Endothelial cell of umbilical vein (primary cell): ENCODE results near the gene GADD45GIP1. TPM values are rescaled to one million over a fixed set of nuclear protein-coding genes. Genes with fewer than 3 reads are reported as not detected.

Experiments used
- BruUV-seq: library from RNA; stranded (reverse); fragments of 400-500 nt; replicated peaks from 2 replicates; lab custom pipeline; 2021; lab: Mats Ljungman, UMichigan
- CTCF ChIA-PET: fragments of 300-600, 350-600 bp; sonication (Branson Sonifier 250); formaldehyde crosslinking; loops from one replicate; lab custom pipeline; 2021; ENCODE audit warnings: antibody characterized with exemption, inconsistent platforms; lab: Charles Lee
- POLR2A ChIA-PET: fragments of 300-600, 350-600 bp; sonication (Branson Sonifier 250); formaldehyde crosslinking; loops from one replicate; lab custom pipeline; 2021; ENCODE audit warnings: antibody characterized with exemption, inconsistent platforms; lab: Charles Lee
- DNase-seq: peaks from one replicate; pipeline ENCODE4 v3.0.0-alpha.2; 2011; ENCODE audit warnings: low read depth, low spot score
- FAIRE-seq: peaks from 2 replicates; lab custom pipeline; 2011; peaks lifted over from hg19 to GRCh38; lab: Jason Lieb, UNC
- H2AFZ ChIP-seq: 2 replicates; pipeline ENCODE4 v1.6.0; 2012; ENCODE audit warnings: low read depth, low read length, control low read depth, inconsistent platforms
- H3K27ac ChIP-seq: 2 replicates; pipeline ENCODE4 v1.5.1; 2011; ENCODE audit warnings: low read depth, mild to moderate bottlenecking, control low read depth, low read length, moderate library complexity; ENCODE audit not compliant: insufficient read depth
- H3K27me3 ChIP-seq, 2 experiments: 2 replicates each; pipeline versions ENCODE4 v1.6.0 to v1.6.1; 2011; ENCODE audit warnings: low read length in 2 of 2, mixed read lengths in 1 of 2; ENCODE audit not compliant: control insufficient read depth in 2 of 2, insufficient read depth in 2 of 2
- H3K36me3 ChIP-seq, 2 experiments: 2 replicates in 1 of 2; 3 replicates in 1 of 2; pipeline ENCODE4 v1.5.1; 2011; ENCODE audit warnings: low read length in 2 of 2, mild to moderate bottlenecking in 1 of 2, moderate library complexity in 1 of 2; ENCODE audit not compliant: control insufficient read depth in 2 of 2, insufficient read depth in 2 of 2; ENCODE audit errors: extremely low read depth in 1 of 2
- H3K4me1 ChIP-seq: 3 replicates; pipeline ENCODE4 v1.5.1; 2011; ENCODE audit warnings: mild to moderate bottlenecking, low read length; ENCODE audit not compliant: control insufficient read depth, insufficient read depth; ENCODE audit errors: extremely low read depth
- H3K4me2 ChIP-seq: 2 replicates; pipeline ENCODE4 v1.6.1; 2011; ENCODE audit warnings: low read length, control low read depth, mixed read lengths; ENCODE audit not compliant: insufficient read depth
- H3K4me3 ChIP-seq, 3 experiments: fragments of 200-600 bp in 1 of 3; sonication (generic), shearing (Covaris generic) in 1 of 3; replicated peaks in 1 of 3; 2 replicates each; pipeline ENCODE4 v1.5.1; 2011 to 2016; ENCODE audit warnings: control low read depth in 3 of 3, low read length in 3 of 3, mild to moderate bottlenecking in 2 of 3, inconsistent platforms in 1 of 3, low read depth in 1 of 3, moderate library complexity in 1 of 3; ENCODE audit not compliant: insufficient read depth in 1 of 3
- H3K79me2 ChIP-seq: 2 replicates; pipeline ENCODE4 v1.6.0; 2012; ENCODE audit warnings: low read length, inconsistent platforms; ENCODE audit not compliant: control insufficient read depth, insufficient read depth
- H3K9ac ChIP-seq: replicated peaks from 2 replicates; pipeline ENCODE3; 2011; ENCODE audit warnings: low read length, control low read depth; ENCODE audit not compliant: insufficient read depth; ENCODE audit errors: extremely low read depth
- H3K9me1 ChIP-seq: replicated peaks from 3 replicates; pipeline ENCODE4 v1.6.0; 2011; ENCODE audit warnings: mild to moderate bottlenecking, low read length; ENCODE audit not compliant: control insufficient read depth, insufficient read depth; ENCODE audit errors: extremely low read depth
- H3K9me3 ChIP-seq: replicated peaks from 2 replicates; pipeline ENCODE4 v1.5.1; 2012; ENCODE audit warnings: low read length, inconsistent platforms; ENCODE audit not compliant: control insufficient read depth, insufficient read depth
- H4K20me1 ChIP-seq: replicated peaks from 2 replicates; pipeline ENCODE3; 2011; ENCODE audit warnings: mild to moderate bottlenecking, low read length; ENCODE audit not compliant: control insufficient read depth, insufficient read depth; ENCODE audit errors: extremely low read depth
- CTCF ChIP-seq, 2 donors: IDR thresholded peaks; 1 replicate in 1 of 2; 2 replicates in 1 of 2; pipeline ENCODE4 v1.5.1; 2011; ENCODE audit warnings: low read length in 2 of 2, mild to moderate bottlenecking in 2 of 2, moderate library complexity in 2 of 2, control low read depth in 1 of 2, inconsistent platforms in 1 of 2, low read depth in 1 of 2; ENCODE audit not compliant: insufficient read depth in 1 of 2; ENCODE audit errors: extremely low read depth in 1 of 2
- EZH2 ChIP-seq: IDR thresholded peaks from 2 replicates; pipeline ENCODE4 v1.6.1; 2012; ENCODE audit warnings: borderline replicate concordance, low read depth, mild to moderate bottlenecking, moderate library complexity, low read length, inconsistent platforms; ENCODE audit not compliant: severe bottlenecking
- FOS ChIP-seq: IDR thresholded peaks from 2 replicates; pipeline ENCODE4 v1.6.1; 2011; ENCODE audit warnings: mild to moderate bottlenecking, low read length, moderate library complexity, borderline replicate concordance; ENCODE audit not compliant: insufficient read depth
- GATA2 ChIP-seq: IDR thresholded peaks from 2 replicates; pipeline ENCODE4 v1.7.0; 2011; ENCODE audit warnings: low read depth, mild to moderate bottlenecking, moderate library complexity, mixed read lengths, low read length; ENCODE audit not compliant: insufficient read length, insufficient read depth
- JUN ChIP-seq: IDR thresholded peaks from 2 replicates; pipeline ENCODE4 v1.6.1; 2011; ENCODE audit warnings: borderline replicate concordance, low read depth; ENCODE audit not compliant: insufficient read length, insufficient read depth
- MAX ChIP-seq: IDR thresholded peaks from 2 replicates; pipeline ENCODE4 v1.6.1; 2011; ENCODE audit not compliant: insufficient read depth, insufficient read length
- MYC ChIP-seq: IDR thresholded peaks from one replicate; pipeline ENCODE4 v1.6.1; 2011; ENCODE audit warnings: mild to moderate bottlenecking, low read depth, low read length
- POLR2A ChIP-seq: IDR thresholded peaks from 2 replicates; pipeline ENCODE4 v1.6.1; 2012; ENCODE audit warnings: low read depth, mild to moderate bottlenecking, control low read depth, low read length
- POLR2AphosphoS5 ChIP-seq: IDR thresholded peaks from 2 replicates; pipeline ENCODE4 v1.6.1; 2012; ENCODE audit warnings: low read depth, mild to moderate bottlenecking, control low read depth, low read length, moderate library complexity; ENCODE audit not compliant: insufficient read depth
- dilution Hi-C: fragments of 300-500 bp; cut with MboI; formaldehyde crosslinking; loops from one replicate; pipeline ENCODE4 v1.15.0; 2019; ENCODE audit warnings: low sequenced_read_pairs; ENCODE audit not compliant: extremely low pct_ligation_motif_present
- intact Hi-C: fragments of 100-400 bp; cut with micrococcal nuclease; formaldehyde crosslinking; loops from one replicate; pipeline ENCODE4 v1.10.0; 2022
- polyA plus RNA-seq, 4 experiments: library from polyadenylated mRNA; depleted of rRNA in 3 of 4; stranded (reverse) in 3 of 4; unstranded in 1 of 4; fragments of >200 nt; gene quantifications; 2 replicates each; pipeline versions ENCODE4 v1.2.1 to v1.2.3, GENCODE V29; 2011 to 2012; ENCODE audit warnings: missing spikeins in 1 of 4
- total RNA-seq: library from RNA; stranded (reverse); gene quantifications from 2 replicates; pipeline ENCODE4 v1.2.3, GENCODE V29; 2021

GADD45GIP1 gene
- total and polyA plus RNA-seq, 2 donors (not counting 3 experiments of a cell fraction or from before 2014, with no cell fraction given): 32.8 to 38.3 TPM

- Histone ChIP-seq H3K4me3 (no peak overlapping the region), H3K4me2 (no peak overlapping the region), H3K4me1 (no peaks in the 10 kb centered on the region), H3K9me3 (no peaks in the 10 kb centered on the region), H3K36me3 (no peaks in the 10 kb centered on the region), H3K9ac (no peak overlapping the region), H3K9me1 (no peaks in the 10 kb centered on the region), H3K79me2 (no peaks in the 10 kb centered on the region), H3K27me3 (no peaks in the 10 kb centered on the region), H2AFZ (no peak overlapping the region), H3K27ac (no peak overlapping the region), H4K20me1 (no peaks in the 10 kb centered on the region)
- DNase-seq (no peak), FAIRE-seq (no peak)
- dilution Hi-C loops: no loop called here
- intact Hi-C loops: no loop called here
- no peak for TF ChIP-seq JUN
- TF ChIP-seq FOS: no peak
- TF ChIP-seq POLR2A: no peak
- no peak for TF ChIP-seq GATA2
- TF ChIP-seq MAX: no peak
- TF ChIP-seq EZH2: no peak
- TF ChIP-seq MYC: no peak
- POLR2A ChIA-PET: no interaction called here
- CTCF ChIA-PET: interaction anchor here (0.6 to 3.1 kb wide), 10 partner anchors 10 to 88 kb away, joined by 3 to 26 read pairs (median 4); partner anchors contain the start of gene NFIX
- no TSS peak for BruUV-seq
Measured at GRCh38 chr19:13005861-13006370, 48.9 kb upstream of the GADD45GIP1 start.

GRCh38 chr19:13005253-13005652, 48.2 kb upstream of the GADD45GIP1 start:
- Histone ChIP-seq H3K4me1 (no peaks in the 10 kb centered on the region), H3K4me3 (no peak overlapping the region), H3K9ac (no peak overlapping the region), H3K27me3 (no peaks in the 10 kb centered on the region), H4K20me1 (no peaks in the 10 kb centered on the region), H3K9me3 (no peaks in the 10 kb centered on the region), H3K9me1 (no peaks in the 10 kb centered on the region), H2AFZ (no peak overlapping the region), H3K4me2 (no peak overlapping the region), H3K79me2 (no peaks in the 10 kb centered on the region), H3K27ac (no peak overlapping the region), H3K36me3 (no peaks in the 10 kb centered on the region)
- POLR2A ChIA-PET: no interaction called here
- dilution Hi-C loops (no loop called here), intact Hi-C loops (no loop called here)
- no peak for DNase-seq
- no TSS peak for BruUV-seq
- CTCF ChIA-PET: interaction anchor here (1.1 to 3.1 kb wide), 8 partner anchors 8 to 89 kb away, joined by 3 to 26 read pairs (median 6); partner anchors contain the start of gene NFIX
- no peak for FAIRE-seq
- TF ChIP-seq FOS: no peak
- TF ChIP-seq MYC: no peak
- no peak for TF ChIP-seq EZH2
- TF ChIP-seq POLR2AphosphoS5: no peak
- no peak for TF ChIP-seq CTCF (IDR thresholded peaks at IDR 0.05; ENCODE audit: extremely low read depth in 1 of 2, insufficient read depth in 1 of 2, low read depth in 1 of 2, low read length in 2 of 2)
- TF ChIP-seq JUN: no peak
- TF ChIP-seq GATA2: no peak
- TF ChIP-seq MAX: no peak
- TF ChIP-seq POLR2A: no peak
